8988T (cell line): Measurements from ENCODE around the gene BLOC1S3.

Experiments used
- DNase-seq: peaks from one replicate; pipeline ENCODE4 v3.0.0; 2011

Gene BLOC1S3

DNA sequence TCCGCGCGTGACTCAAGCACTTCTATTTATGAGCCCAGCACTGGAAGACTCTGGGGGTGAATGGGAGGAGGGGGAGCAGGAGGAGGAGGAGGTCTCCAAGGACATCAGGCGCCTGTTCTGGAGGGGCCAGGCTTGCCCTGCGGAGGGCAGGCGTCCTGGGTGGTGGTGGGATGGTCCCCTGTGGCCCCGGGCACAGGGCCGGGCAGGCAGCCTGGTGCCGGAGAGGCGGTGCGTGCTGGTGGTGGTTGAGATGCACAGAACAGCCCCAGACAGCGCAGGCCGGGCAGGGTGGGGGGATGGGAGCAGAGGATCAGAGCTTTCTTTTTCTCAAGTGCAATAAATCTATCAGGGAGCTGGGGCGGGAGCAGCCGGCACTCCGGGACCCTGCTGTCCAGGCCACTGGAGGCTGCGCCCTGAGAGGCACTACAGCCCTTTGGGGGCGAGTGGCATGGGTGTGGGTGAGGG is 31.8 kb upstream of the BLOC1S3 start:
- DNase-seq = no peak

DNA sequence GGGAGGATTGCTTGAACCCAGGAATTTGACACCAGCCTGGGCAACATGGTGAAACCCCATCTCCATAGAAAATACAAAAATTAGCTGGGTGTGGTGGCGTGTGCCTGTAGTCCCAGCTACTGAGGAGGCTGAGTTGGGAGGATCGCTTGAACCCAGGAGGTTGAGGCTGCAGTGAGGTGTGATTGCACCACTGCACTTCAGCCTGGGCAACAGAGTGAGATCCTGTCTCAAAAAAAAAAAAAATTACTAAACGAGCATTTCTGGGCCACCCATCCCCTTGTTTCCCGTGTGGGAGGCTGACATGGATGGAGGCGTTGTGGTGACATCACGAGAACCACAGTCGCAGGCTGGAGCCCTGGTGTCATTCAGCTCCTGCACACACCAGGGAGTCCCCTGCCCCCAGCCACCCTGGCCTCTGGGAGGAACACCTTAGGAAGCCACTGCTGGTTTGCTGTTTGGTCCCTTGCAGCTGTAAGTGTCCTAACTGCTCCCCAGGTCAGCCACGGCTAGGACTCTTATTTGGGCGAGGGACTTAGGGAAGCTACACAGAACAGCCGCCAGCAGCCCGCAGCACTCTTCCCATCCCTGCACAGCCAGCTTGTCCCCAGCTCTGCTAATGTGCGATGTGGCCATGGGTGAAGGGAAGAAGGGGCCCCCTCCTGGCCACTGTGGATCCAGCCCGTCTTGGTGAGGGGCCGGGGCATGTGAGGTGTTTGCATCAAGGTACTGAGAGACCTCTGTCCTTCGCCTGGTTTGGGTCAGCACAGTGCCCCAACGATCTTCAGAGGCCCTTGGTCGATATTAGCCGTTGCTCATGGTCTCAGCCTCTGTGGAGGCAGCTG is 30.5 kb upstream of the BLOC1S3 start:
- no peak for DNase-seq

DNA sequence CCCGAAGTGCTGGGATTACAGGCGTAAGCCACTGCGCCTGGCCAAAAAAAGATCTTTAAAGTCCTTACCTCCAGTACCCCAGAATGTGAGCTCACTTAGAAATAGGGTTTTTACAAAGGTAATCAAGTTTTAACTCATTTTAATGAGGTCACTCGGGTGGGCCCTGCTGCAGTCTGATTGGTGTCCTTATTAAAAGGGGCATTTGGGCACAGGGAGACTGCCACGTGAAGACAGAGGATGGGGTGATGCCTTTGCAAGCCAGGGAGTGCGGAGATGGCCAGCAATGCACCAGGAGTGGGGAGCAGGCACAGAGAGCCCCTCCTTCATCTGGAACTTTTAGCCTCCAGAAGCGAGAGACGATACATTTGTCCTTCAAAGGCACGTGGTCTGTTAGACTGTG is 29.5 kb upstream of the BLOC1S3 start:
- DNase-seq = no peak

DNA sequence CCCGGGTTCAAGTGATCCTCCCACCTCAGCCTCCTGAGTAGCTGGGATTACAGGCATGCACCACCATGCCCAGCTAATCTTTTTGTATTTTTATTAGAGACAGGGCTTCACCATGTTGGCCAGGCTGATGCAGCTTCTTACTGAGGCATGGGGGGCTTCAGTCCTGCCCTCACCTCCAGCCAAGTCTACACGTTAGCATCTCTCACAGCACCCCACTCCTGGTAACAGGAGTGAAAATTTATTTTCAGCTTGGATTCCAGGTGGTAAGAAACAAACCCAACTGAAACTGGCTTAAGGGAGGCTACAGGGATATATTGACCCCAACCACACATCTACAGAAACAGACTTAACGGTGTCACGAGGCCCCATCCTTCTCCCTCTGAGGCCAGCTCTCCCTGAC is 28.4 kb upstream of the BLOC1S3 start:
- no peak for DNase-seq

DNA sequence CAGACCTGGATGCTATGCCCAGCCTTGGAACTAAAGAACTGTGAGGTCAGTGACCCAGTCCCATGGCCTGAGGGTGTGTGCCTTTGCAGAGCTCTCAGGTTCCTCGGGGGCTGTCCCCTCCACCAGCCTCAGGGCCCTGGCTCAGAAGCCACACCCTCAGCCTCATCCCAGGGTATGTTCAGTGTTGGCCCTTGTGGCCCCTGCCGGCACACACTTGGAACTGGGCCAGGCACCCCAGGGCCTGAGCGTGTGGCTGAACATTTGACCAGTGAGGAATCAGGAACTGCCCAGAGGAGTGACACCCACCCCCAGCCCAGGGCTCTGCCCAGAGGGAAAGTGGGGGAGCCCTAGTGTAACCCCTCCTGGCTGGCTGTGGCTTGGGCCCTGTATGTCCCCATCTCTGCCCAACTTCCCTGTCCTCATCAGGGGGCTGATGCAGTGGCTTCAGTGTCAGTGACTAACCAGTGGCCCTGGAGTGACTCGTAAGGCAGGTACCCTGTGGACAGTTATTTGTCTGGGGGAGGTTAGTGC is 27.8 kb upstream of the BLOC1S3 start:
- peak; percentile 28 for DNase-seq

DNA sequence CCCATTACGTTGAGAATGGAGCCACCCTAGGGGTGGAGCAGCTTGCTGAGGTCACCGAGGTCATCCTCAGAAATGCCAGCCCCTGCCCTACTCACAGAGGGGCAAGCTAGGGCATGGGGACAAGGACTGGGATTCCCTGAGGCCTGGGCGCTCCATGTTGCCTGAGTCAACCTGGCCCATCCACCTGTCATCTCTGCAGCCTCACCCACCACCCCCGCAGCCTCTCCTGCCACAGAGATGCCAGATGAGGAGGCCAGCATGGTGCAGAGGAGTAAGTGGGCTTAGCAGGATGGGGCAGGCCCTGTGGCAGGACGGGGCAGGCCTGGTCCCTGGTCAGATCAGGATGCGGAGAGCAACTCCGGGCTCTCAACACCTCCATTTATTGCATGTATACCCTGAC is 27.3 kb upstream of the BLOC1S3 start:
- peak; percentile 14 for DNase-seq

DNA sequence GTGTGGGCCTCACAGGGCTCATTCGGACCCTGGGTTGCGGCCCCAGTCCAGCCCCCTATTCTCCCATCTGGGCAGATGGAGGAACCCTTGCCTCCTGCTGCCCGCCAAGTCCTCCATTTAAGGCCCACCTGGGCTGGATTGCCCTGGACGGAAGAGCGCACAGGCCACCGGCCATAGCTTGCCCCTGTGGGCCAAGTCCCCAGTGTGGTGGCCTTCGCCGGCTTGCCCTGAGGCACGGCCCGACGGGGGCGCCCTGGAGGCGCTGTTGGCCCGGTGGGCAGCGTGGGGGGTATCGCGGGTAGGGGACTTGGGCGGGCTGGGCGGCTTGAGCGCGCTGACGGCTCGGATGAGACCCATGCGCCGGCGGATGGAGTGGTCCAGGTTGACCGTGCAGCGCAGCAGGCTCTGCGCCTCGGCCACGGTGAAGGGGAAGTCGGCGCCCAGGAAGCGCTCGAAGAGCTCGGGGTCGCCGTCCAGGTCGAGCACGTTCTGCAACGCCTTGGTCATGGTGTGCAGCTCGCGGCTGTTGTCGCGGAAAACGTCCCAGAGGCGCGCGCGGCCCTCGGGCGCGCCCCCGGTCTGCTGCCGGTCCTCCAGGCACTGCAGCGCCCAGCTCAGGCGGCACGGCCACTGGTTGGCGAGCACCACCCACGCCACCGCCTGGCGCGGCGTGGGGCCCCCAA is 26.6 kb upstream of the BLOC1S3 start:
- DNase-seq = no peak

DNA sequence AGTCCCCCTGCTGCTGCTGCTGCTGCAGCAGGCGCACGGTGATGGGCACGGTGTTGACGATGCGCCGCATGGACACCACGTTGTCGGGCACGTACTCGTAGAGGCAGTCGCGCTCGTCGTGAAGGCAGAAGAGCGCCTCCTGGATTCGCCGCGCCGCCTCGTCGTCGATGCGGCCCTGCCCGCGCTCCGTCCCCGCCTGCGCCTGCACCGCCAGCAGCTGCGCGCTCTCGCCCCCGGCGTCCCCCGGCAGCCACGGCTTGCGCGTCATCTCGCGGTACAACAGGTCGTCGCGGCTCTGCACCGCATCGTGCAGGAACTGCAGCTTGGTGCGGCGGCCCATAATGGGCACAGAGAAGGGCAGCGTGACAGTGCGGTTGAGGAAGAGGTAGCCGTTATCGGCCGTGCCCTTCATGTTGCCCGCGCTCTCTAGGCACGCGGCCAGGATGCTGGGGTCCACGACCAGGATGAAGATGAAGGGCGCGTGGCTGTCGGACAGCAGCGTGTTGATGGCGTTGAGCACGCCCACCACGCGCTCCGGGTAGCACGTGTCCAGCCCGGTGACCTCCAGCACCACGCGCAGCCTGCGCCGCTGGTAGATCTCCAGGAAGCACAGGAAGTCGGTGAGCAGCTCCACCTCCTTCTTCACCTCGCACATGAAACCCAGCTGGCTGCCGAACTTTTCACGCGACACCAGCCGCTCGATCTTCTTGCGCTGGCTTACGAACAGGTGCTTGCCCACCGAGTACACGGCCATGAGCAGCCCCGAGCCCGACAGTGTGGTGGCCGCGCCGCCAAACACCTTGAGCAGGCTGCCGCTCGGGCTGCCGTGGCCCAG is 25.9 kb upstream of the BLOC1S3 start:
- no peak for DNase-seq

DNA sequence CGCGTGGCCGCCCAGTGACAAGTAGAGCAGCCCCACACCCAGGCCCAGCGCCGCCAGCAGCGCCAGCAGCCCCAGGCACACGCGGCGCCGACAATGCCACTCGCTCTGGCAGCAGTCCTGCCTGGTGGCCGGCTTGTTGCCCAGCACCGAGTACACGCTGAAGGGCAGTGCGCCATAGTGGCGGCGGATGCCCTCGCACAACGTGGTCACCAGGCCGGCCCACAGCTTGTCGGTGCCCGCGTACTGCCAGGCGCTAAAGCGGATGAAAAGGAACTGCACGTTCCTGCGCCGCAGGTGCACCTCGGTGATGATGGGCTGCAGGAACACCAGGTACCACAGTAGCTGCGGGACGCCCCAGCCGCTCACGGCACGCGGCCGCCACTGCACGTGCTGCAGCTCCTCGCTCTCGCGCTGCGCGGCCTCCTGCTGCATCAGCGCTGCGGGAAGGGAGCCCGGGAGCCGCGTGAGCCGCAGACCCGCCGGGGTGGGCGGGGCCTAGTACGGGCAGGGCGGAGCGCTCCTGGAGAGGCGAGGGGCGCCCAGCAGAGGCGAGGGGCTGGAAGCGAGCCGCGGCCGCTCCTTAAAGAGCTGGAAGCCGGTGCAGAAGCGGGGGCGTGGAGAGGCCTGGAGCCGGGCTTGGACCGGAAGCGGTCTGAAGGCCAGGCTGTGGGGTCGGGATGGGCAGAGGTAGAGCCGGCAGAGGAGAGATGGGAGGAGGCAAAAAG is 25.1 kb upstream of the BLOC1S3 start:
- DNase-seq = no peak

DNA sequence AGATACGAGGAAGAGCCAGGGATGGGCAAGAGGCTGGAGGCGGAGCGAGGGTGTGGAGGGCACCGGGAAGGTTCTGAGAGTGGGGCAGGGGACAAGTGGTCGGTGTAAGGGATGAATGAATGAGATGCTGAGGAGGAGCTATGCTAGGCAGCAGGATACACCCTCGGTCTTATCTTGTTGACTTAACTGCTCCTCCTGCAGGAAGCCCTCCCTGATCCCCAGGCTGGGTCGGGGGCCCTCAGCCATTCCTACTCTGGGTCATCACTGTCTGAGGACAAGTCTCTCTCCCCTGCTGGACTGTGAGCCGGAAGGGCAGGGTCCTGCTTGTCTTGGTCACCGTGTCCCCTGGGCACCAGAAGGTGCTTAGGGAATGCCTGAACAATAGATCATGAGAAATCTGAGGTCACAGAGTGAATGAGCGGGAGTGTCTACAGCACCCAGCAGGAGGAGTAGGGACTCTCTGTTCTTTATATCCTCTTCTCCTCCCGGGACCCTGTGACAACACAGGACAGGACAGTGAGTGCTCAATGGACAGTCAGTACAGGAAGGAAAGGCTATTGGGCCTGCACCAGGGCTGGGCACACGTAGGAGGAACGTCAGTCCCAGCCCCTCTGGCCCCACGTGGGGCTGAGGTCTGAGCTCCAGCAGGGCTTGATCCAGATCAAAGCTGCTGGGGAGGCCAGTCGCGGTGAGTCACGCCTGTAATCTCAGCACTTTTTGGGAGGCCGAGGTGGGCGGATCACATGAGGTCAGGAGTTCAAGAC is 24.3 kb upstream of the BLOC1S3 start:
- DNase-seq = peak; percentile 53

DNA sequence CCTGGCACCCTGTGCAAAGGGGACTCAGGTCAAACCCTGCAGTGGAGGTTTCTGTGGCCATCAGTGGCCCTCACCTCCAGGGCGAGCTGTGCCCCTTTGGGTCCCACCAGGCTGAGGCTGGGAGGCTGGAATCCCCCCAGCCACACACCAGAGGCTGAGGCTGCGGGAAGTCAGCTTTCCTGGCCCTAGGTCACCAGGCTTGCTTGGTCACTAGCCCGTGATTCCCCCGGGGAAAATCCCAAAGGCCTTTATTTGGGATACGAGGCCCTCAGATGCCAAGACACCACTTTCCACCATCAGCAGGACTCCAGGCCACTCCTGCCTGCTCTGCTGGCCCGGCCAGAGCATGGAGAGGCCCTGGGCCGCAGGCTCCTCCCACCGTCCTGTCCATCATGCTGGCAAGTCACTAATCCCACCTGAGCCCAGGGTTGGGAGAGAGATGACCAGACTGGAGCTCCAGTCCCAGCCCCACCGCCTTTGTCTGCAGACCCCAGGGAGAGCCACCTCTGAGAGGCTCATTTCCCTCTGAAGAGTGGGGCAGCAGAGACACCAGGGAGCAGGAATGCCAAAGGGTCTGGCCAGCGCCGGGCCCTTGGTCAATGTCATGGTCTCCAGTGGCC is 22.5 kb upstream of the BLOC1S3 start:
- DNase-seq = no peak

DNA sequence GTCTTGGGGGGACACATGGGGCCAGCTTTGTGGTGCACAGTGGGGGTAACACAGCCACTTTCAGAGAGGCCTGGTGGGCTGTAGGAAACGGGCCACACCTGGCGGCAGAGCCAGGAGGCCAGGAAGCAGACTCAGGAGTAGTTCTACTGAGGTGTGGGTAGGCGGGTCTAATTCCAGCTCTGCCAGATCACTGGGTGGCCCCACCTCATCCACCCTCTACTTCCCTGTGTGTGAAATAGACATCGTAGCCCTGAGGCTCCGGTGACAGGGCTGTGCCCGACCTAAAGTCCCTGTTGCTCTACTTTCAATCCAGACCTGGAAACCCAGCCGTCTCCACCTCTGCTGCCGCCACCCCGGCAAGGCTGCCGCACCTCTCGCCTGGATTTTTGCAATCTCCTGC is 21.8 kb upstream of the BLOC1S3 start:
- no peak for DNase-seq

DNA sequence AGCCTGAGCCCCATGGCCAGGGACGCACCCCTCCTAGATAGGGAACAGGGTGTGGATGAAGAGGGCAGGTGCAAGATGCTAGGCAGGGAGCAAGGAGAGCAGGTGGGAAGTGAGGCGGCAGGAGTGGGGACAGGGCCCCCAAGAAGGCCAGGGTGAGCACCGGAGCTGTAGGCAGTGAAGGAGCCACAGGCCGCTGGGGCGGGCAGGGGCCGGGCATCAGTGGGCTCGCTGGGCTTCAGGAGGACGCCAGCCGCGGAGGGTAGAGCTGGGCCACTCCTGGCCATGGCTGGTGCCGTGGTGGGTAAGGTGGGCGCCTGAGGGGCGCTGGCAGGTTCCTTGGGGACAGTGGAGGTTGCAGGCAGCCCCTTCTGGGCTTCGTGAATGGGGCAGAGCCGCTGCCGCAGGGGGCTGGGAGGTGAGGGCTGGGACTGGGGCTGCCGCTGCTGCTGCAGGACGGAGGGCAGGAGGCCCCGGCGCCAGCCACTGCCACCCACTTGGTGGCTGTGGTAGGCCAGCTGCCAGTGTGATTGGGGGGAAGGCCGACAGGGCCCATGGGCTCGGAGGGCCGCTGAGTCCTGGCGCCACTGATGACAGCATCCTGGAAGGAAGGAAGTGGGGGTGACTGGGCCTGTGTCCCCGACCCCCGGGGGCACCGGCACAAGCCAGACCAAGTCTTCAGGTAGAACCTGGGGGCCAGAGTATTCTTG is 19.9 kb upstream of the BLOC1S3 start:
- no peak for DNase-seq

DNA sequence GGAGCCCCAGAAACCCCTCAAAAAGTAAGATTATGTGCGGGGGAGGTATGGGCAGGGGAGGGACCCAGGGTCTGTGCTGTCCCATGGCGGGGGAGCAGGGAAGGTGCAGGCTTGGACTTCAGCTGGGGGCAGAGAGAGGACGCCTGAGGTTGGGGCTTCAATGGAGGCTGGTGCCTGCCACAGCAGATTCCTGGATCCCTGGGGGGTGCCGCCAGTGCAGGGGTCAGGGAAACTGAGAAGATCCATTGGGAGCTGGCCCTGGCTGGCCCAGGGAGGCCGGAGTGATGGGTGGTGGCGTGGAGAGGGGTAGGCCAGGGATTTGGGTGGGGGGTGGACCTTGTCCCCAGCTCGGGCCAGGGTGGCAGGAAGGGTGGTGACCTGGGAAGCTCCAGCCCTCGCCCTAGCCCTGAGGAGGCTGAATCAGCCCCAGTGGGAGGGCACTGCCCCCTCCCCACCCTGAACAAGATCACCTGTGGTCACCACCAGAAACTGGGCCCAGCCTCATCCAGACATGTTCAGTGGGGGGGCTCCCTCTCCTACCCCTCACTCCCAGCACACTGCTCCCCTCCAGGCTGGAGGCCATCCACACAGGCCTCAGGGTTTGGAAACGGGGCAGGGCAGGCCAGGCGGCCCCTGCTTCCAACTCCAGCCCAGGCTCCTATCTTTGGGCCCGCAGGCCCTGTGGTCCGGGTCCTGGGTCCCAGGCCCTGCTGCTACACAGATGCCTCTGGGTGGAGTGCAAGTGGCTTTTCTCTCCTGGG is 19.2 kb upstream of the BLOC1S3 start:
- no peak for DNase-seq

DNA sequence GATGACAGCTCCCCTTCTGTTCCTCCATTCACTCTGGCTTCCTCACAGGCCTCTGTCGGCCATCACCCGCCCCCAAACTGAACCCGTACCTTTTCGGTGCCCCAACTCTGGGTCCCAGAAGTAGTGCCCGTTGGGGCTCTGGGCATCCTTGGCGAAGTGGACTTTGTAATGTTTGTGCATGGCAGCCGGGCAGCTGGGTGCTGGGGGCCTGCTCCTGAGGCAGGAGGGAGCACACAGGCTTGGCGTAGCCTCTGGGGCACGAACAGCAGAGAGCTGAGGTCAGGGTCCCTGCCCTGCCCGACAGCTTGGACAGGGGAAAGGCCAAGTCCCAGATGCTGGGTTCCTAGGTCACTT is 18.6 kb upstream of the BLOC1S3 start:
- DNase-seq = no peak

DNA sequence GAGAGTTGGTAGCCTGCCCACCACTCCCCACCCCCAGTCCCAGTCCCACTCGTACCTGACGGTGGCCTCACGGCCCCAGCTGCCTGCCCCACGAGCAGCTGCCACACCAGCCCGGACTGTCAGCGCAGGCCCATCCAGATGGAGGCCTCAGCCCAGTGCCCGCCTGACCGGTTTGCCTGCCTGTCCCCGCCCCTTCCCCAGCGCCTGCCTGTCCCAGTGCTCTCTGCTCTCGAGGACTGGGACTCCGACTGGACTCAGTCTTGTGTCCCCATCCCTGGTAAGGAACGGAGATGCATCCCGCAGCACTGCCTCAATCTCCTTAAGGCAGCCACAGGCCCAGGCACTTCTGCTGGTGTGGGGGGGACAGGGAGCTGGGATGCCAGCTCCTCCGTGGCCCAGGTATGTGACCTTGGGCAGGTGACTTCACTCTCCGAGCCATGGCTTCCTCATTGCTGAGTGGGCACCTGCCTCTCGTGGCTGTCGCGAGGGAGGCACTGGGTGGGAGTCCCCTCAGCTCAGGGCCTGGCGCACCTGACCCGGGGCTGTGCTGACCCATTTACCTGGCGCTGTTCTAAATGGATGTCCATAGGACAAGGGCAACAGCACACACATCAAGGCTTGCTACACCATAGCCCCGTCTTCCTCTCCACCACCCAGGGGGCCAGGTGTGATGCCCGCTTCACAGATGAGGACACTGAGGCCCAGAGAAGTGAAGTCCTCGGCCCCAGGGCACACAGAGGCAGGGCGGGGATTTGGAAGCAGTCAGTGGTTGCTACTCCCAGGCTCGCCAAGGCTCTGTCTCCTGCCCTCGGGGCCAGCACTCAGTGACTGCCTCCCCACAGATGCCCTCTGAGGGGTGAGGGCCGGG is 17.5 kb upstream of the BLOC1S3 start, which contains the start of gene NKPD1:
Gene NKPD1, minus strand, starts transcription at position 113 of the 868 bp plus-strand sequence. CDS start 832 bp downstream, outside the sequence.
- DNase-seq = no peak

DNA sequence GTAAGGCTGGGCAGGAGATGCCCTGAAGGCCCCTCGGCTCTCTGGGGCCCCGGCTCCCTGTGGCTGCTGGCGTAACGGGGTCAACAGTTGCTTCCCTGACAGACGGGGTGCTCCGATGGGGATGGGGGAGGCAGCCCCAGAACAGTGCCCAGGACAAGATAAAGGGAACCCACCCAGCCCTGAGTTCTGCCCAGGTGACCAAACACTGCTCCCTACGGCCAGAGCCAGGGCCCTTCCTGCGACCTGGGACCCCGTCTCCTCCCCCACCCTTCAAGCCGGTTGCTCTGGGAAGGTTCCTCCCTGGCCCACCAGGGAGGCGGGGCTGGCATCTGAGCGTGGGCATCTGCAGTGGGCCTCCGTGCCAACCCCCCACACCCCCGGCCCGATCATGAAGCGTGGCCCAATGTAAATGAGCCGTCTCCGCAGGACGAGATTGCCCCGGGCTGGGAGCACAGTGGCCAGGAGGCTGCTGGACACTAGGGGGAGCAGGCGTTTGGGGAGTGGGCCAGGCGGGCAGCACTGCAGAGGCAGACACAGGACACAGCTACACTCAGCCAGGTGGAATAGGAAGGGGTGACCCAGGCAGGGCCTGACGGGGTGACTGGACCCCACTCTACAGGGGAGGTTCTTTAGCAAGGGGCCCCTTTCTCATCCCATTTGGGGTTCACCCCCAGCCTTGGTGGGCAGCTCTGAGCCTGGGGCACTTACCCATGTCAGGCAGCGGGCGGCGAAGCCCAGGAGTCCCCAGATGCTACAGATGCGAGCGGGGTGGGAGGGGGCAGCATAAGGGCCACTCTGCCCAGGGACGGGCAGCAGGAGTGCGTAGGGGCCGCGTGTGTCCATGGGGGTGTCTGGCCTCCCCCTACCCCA is 16.6 kb upstream of the BLOC1S3 start:
- DNase-seq = no peak
